Type B pancreatic cell (in vitro differentiated cells): ENCODE measurements around the gene TRIM38. TPM values are rescaled to one million over a fixed set of nuclear protein-coding genes. Genes with fewer than 3 reads are reported as not detected.
"Not testable (repeated sequence)": the region's sequence is repeated elsewhere in the genome, so short reads cannot be mapped to it uniquely, and the experiment has no call there.

Experiments
- DNase-seq: peaks from one replicate; pipeline ENCODE4 v3.0.0; 2021; ENCODE audit warnings: mixed read lengths; ENCODE audit not compliant: unreplicated experiment; ENCODE audit errors: extremely low spot score
- H3K27ac Mint-ChIP-seq: 2 replicates; pipeline ENCODE4 v1.8.0; 2021; ENCODE audit warnings: mild to moderate bottlenecking, mixed read lengths
- H3K27me3 Mint-ChIP-seq: 2 replicates; pipeline ENCODE4 v1.8.0; 2021; ENCODE audit warnings: mixed read lengths
- H3K36me3 Mint-ChIP-seq: 2 replicates; pipeline ENCODE4 v1.8.0; 2021; ENCODE audit warnings: mixed read lengths
- H3K4me1 Mint-ChIP-seq: one replicate; pipeline ENCODE4 v1.8.0; 2021; ENCODE audit warnings: mixed read lengths; ENCODE audit not compliant: unreplicated experiment
- H3K4me3 Mint-ChIP-seq: 2 replicates; pipeline ENCODE4 v1.8.0; 2021; ENCODE audit warnings: mild to moderate bottlenecking, mixed read lengths
- H3K9me3 Mint-ChIP-seq: 2 replicates; pipeline ENCODE4 v1.8.0; 2021; ENCODE audit warnings: mixed read lengths
- total RNA-seq: library from RNA; stranded (reverse); gene quantifications from 2 replicates; pipeline ENCODE4 v1.2.1, GENCODE V29; 2021; ENCODE audit warnings: low replicate concordance
- TF ChIP-seq, protein P1 (sequence below): fragments of 200-600 bp; sonication (generic); conservative IDR thresholded peaks from 2 replicates; pipeline ENCODE4 v1.5.0; 2021; ENCODE audit warnings: antibody characterized with exemption, mild to moderate bottlenecking

TRIM38 gene
- total RNA-seq, 1 donor from 2014 or later = 6.9 TPM

- no peaks in the 10 kb centered on the region for H3K9me3 Mint-ChIP-seq
- no peaks in the 10 kb centered on the region for H3K27me3 Mint-ChIP-seq
Measured at GRCh38 chr6:25944688-25945574, 17.7 kb upstream of the TRIM38 start.

GRCh38 chr6:25945738-25946137 lies 16.9 kb upstream of the TRIM38 start:
- H3K27me3 Mint-ChIP-seq, H3K4me1 Mint-ChIP-seq, H3K27ac Mint-ChIP-seq, H3K9me3 Mint-ChIP-seq, H3K4me3 Mint-ChIP-seq, H3K36me3 Mint-ChIP-seq, DNase-seq: not testable (repeated sequence)

More at GRCh38 chr6:25944688-25945574, 17.7 kb upstream of the TRIM38 start:
- TF ChIP-seq, protein P1, sequence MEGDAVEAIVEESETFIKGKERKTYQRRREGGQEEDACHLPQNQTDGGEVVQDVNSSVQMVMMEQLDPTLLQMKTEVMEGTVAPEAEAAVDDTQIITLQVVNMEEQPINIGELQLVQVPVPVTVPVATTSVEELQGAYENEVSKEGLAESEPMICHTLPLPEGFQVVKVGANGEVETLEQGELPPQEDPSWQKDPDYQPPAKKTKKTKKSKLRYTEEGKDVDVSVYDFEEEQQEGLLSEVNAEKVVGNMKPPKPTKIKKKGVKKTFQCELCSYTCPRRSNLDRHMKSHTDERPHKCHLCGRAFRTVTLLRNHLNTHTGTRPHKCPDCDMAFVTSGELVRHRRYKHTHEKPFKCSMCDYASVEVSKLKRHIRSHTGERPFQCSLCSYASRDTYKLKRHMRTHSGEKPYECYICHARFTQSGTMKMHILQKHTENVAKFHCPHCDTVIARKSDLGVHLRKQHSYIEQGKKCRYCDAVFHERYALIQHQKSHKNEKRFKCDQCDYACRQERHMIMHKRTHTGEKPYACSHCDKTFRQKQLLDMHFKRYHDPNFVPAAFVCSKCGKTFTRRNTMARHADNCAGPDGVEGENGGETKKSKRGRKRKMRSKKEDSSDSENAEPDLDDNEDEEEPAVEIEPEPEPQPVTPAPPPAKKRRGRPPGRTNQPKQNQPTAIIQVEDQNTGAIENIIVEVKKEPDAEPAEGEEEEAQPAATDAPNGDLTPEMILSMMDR = no peak
- no peak overlapping the region for H3K27ac Mint-ChIP-seq
- no peak for DNase-seq
- H3K4me1 Mint-ChIP-seq = no peaks in the 10 kb centered on the region
- H3K4me3 Mint-ChIP-seq = no peak overlapping the region
- H3K36me3 Mint-ChIP-seq = no peaks in the 10 kb centered on the region

GRCh38 chr6:25946631-25947030 lies 16.0 kb upstream of the TRIM38 start:
- Mint-ChIP-seq H3K27ac (no peak overlapping the region), H3K4me3 (no peak overlapping the region), H3K9me3 (no peaks in the 10 kb centered on the region), H3K27me3 (no peaks in the 10 kb centered on the region), H3K36me3 (no peaks in the 10 kb centered on the region), H3K4me1 (no peaks in the 10 kb centered on the region)
- TF ChIP-seq, protein P1 = no peak
- DNase-seq = no peak

- H3K27ac Mint-ChIP-seq, H3K4me3 Mint-ChIP-seq, DNase-seq, H3K4me1 Mint-ChIP-seq, H3K27me3 Mint-ChIP-seq, H3K36me3 Mint-ChIP-seq, H3K9me3 Mint-ChIP-seq: not testable (repeated sequence)
Measured at GRCh38 chr6:25947492-25947891, 15.1 kb upstream of the TRIM38 start.

- no peak for DNase-seq
- Mint-ChIP-seq H3K27me3 (no peaks in the 10 kb centered on the region), H3K9me3 (no peaks in the 10 kb centered on the region), H3K36me3 (no peaks in the 10 kb centered on the region), H3K27ac (no peak overlapping the region), H3K4me3 (no peak overlapping the region), H3K4me1 (no peaks in the 10 kb centered on the region)
- TF ChIP-seq, protein P1 = no peak
Measured at GRCh38 chr6:25949695-25950094, 12.9 kb upstream of the TRIM38 start.

- TF ChIP-seq, protein P1 = no peak
- no peaks in the 10 kb centered on the region for H3K4me1 Mint-ChIP-seq
- no peaks in the 10 kb centered on the region for H3K27me3 Mint-ChIP-seq
- no peak overlapping the region for H3K27ac Mint-ChIP-seq
- no peaks in the 10 kb centered on the region for H3K36me3 Mint-ChIP-seq
- DNase-seq = no peak
- no peak overlapping the region for H3K4me3 Mint-ChIP-seq
- no peaks in the 10 kb centered on the region for H3K9me3 Mint-ChIP-seq
Measured at GRCh38 chr6:25950297-25950696, 12.3 kb upstream of the TRIM38 start.
